Activated T-cell treated with anti-CD3 and anti-CD28 coated beads, Interleukin-2, amount 50 U/mL, for 1 hour (primary cell): ENCODE measurements around the gene MKRN2OS.
"Not testable (repeated sequence)": the region's sequence is repeated elsewhere in the genome, so short reads cannot be mapped to it uniquely, and the experiment has no call there.

ENCODE experiments used
- DNase-seq: peaks from one replicate; pipeline ENCODE4 v3.0.0-alpha.2; 2020

Gene MKRN2OS

GRCh38 chr3:12560505-12561190 lies 15.3 kb upstream of the MKRN2OS start:
- DNase-seq, result no peak

GRCh38 chr3:12559520-12559919 lies 14.2 kb upstream of the MKRN2OS start:
- DNase-seq, result no peak

GRCh38 chr3:12558706-12559105 lies 13.4 kb upstream of the MKRN2OS start:
- DNase-seq, result no peak

GRCh38 chr3:12557473-12558100 lies 12.3 kb upstream of the MKRN2OS start:
- no peak for DNase-seq

GRCh38 chr3:12556690-12557472 lies 11.6 kb upstream of the MKRN2OS start, which contains the start of gene MKRN2:
Gene MKRN2 (plus strand): TSS chr3:12557087. CDS start chr3:12557151, 64 bp downstream.
- DNase-seq, result peak; percentile 92

- no peak for DNase-seq
These were observed 11.0 kb upstream of the MKRN2OS start for GRCh38 chr3:12556314-12556689.

GRCh38 chr3:12553921-12554391 lies 8.7 kb upstream of the MKRN2OS start:
- peak; percentile 37 for DNase-seq

GRCh38 chr3:12549971-12550760 lies 4.9 kb upstream of the MKRN2OS start:
- DNase-seq, result no peak

GRCh38 chr3:12544652-12545472 lies 437 bp downstream of the MKRN2OS start:
- no peak for DNase-seq

- not testable (repeated sequence) for DNase-seq
These were observed 1.8 kb downstream of the MKRN2OS start for GRCh38 chr3:12543497-12543896.

GRCh38 chr3:12541625-12542024 lies 3.7 kb downstream of the MKRN2OS start:
- DNase-seq, result no peak

GRCh38 chr3:12536423-12536822 lies 8.9 kb downstream of the MKRN2OS start:
- no peak for DNase-seq

GRCh38 chr3:12532182-12532581 lies 13.1 kb downstream of the MKRN2OS start:
- no peak for DNase-seq

GRCh38 chr3:12527757-12528143 lies 17.5 kb downstream of the MKRN2OS start:
- no peak for DNase-seq

- DNase-seq, result no peak
These were observed 22.6 kb downstream of the MKRN2OS start for GRCh38 chr3:12522721-12523120.

- DNase-seq, result no peak
These were observed 24.3 kb downstream of the MKRN2OS start for GRCh38 chr3:12521010-12521409.

- no peak for DNase-seq
These were observed 26.9 kb downstream of the MKRN2OS start for GRCh38 chr3:12518261-12519028.

GRCh38 chr3:12516873-12517272 lies 28.4 kb downstream of the MKRN2OS start:
- DNase-seq, result no peak

GRCh38 chr3:12515631-12516030 lies 29.7 kb downstream of the MKRN2OS start:
- DNase-seq, result no peak

GRCh38 chr3:12513694-12514446 lies 31.4 kb downstream of the MKRN2OS start:
- DNase-seq, result no peak
